ENCODE results near the gene GPR161.

- no peak for TF ChIP-seq CTCF (conservative IDR thresholded peaks at IDR 0.05; ENCODE audit: low read length)
- TF ChIP-seq EZH2phosphoT487 (IDR thresholded peaks at IDR 0.05; ENCODE audit: borderline replicate concordance) = no peak
Observed at GRCh38 chr1:168081373-168082007, 55.2 kb downstream of the GPR161 start.
